Parathyroid adenoma (tissue), 2 donors: ENCODE measurements around the gene DNM3.

Experiments used
- H2AFZ ChIP-seq: fragments of 300-600 bp; sonication (generic); one replicate; pipeline ENCODE4 v1.7.0; 2017; ENCODE audit warnings: antibody characterized with exemption, mild to moderate bottlenecking
- H3K27ac ChIP-seq: fragments of 300-600 bp; sonication (generic); one replicate; pipeline ENCODE4 v1.7.0; 2017
- H3K27me3 ChIP-seq: fragments of 300-600 bp; sonication (generic); one replicate; pipeline ENCODE4 v1.7.0; 2017; ENCODE audit warnings: low read length; ENCODE audit not compliant: control insufficient read depth, insufficient read depth
- H3K36me3 ChIP-seq: fragments of 300-600 bp; sonication (generic); one replicate; pipeline ENCODE4 v1.7.0; 2017; ENCODE audit warnings: low read length; ENCODE audit not compliant: control insufficient read depth, insufficient read depth
- H3K4me1 ChIP-seq: fragments of 300-600 bp; sonication (generic); one replicate; pipeline ENCODE4 v1.7.0; 2017; ENCODE audit warnings: control low read depth
- H3K4me2 ChIP-seq: fragments of 300-600 bp; sonication (generic); one replicate; pipeline ENCODE4 v1.7.0; 2017; ENCODE audit warnings: low read length
- H3K4me3 ChIP-seq: fragments of 300-600 bp; sonication (generic); one replicate; pipeline ENCODE4 v1.7.0; 2017; ENCODE audit warnings: low read depth, low read length
- H3K79me2 ChIP-seq: fragments of 300-600 bp; sonication (generic); one replicate; pipeline ENCODE4 v1.7.0; 2017; ENCODE audit warnings: control low read depth
- H3K9ac ChIP-seq: fragments of 300-600 bp; sonication (generic); one replicate; pipeline ENCODE4 v1.7.0; 2017; ENCODE audit warnings: mild to moderate bottlenecking
- H3K9me3 ChIP-seq: fragments of 300-600 bp; sonication (generic); one replicate; pipeline ENCODE4 v1.7.0; 2017; ENCODE audit warnings: low read length; ENCODE audit not compliant: control insufficient read depth
- CTCF ChIP-seq: fragments of 300-600 bp; sonication (generic); IDR thresholded peaks from one replicate; pipeline ENCODE4 v1.7.0; 2017; ENCODE audit warnings: antibody characterized with exemption, mild to moderate bottlenecking
- donor health status: primary hyperparathyroidism.

The DNM3 gene

DNA sequence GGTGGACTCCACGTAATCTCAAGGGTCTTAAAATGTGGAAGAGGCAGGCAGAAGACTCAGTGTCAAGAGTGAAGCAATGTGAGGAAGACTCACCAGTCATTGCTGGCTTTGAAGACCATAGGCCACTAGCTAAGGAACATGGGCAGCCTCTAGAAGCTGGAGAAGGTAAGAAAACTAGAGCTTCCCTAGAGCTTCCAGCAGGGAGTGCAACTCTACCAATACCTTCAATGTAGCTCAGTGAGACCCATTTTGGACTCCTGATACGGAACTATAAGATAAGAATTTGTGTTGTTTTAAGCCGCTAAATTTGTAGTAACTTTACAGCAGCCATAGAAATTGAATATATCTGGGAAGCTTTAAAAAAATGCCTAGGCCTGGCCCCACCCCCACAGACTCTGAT is 41.0 kb upstream of the DNM3 start:
- Histone ChIP-seq H3K27ac (no peak overlapping the region), H3K4me1 (peaks cover 3% of the 10 kb centered on the region), H3K27me3 (no peaks in the 10 kb centered on the region), H3K9me3 (no peaks in the 10 kb centered on the region), H3K4me3 (no peak overlapping the region), H3K36me3 (no peaks in the 10 kb centered on the region), H2AFZ (no peak overlapping the region), H3K79me2 (no peaks in the 10 kb centered on the region), H3K9ac (no peak overlapping the region), H3K4me2 (no peak overlapping the region)
- no peak for TF ChIP-seq CTCF

- Histone ChIP-seq H3K9ac (no peak overlapping the region), H3K4me2 (no peak overlapping the region), H3K9me3 (no peaks in the 10 kb centered on the region), H2AFZ (no peak overlapping the region), H3K4me3 (no peak overlapping the region), H3K27me3 (no peaks in the 10 kb centered on the region), H3K79me2 (no peaks in the 10 kb centered on the region), H3K36me3 (no peaks in the 10 kb centered on the region), H3K4me1 (peaks cover 6% of the 10 kb centered on the region), H3K27ac (no peak overlapping the region)
- no peak for TF ChIP-seq CTCF
These were observed 40.4 kb upstream of the DNM3 start for GRCh38 chr1:171800851-171801250.

- H3K27me3 ChIP-seq = no peaks in the 10 kb centered on the region
- no peak overlapping the region for H3K4me3 ChIP-seq
- no peaks in the 10 kb centered on the region for H3K9me3 ChIP-seq
- H2AFZ ChIP-seq = no peak overlapping the region
- H3K27ac ChIP-seq = no peak overlapping the region
- H3K9ac ChIP-seq = no peak overlapping the region
- TF ChIP-seq CTCF = peak; percentile 52
- H3K36me3 ChIP-seq = no peaks in the 10 kb centered on the region
- H3K79me2 ChIP-seq = no peaks in the 10 kb centered on the region
- peaks cover 6% of the 10 kb centered on the region for H3K4me1 ChIP-seq
- H3K4me2 ChIP-seq = no peak overlapping the region
These were observed 39.8 kb upstream of the DNM3 start for GRCh38 chr1:171801487-171801891.

DNA sequence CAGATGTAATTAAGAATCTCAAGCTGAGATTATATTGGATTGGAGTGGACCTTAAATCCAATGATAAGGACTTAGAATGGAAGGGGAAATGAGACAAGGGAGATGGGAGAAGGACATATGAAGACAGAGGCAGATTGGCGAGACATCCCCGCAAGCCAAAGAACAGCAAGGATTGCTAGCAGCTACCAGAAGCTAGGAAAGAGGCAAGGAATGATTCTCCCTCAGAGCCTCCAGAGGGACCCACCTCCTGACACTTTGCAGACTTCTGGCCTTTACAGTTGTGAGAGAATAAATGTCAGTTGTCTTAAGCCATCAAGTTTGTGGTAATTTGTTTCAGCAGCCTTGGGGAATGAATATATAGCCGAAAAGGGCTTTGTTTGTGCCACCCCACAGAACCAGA is 39.1 kb upstream of the DNM3 start:
- H3K9me3 ChIP-seq = no peaks in the 10 kb centered on the region
- peaks cover 6% of the 10 kb centered on the region for H3K4me1 ChIP-seq
- no peak overlapping the region for H3K9ac ChIP-seq
- no peak overlapping the region for H3K27ac ChIP-seq
- H3K27me3 ChIP-seq = no peaks in the 10 kb centered on the region
- H2AFZ ChIP-seq = no peak overlapping the region
- no peak overlapping the region for H3K4me3 ChIP-seq
- TF ChIP-seq CTCF = no peak
- no peaks in the 10 kb centered on the region for H3K79me2 ChIP-seq
- no peaks in the 10 kb centered on the region for H3K36me3 ChIP-seq
- H3K4me2 ChIP-seq = no peak overlapping the region

- Histone ChIP-seq H3K36me3 (no peaks in the 10 kb centered on the region), H3K27me3 (no peaks in the 10 kb centered on the region), H3K4me3 (no peak overlapping the region), H3K9me3 (no peaks in the 10 kb centered on the region), H3K27ac (no peak overlapping the region), H3K79me2 (no peaks in the 10 kb centered on the region), H3K4me1 (peaks cover 6% of the 10 kb centered on the region), H3K4me2 (no peak overlapping the region), H3K9ac (no peak overlapping the region), H2AFZ (no peak overlapping the region)
- TF ChIP-seq CTCF = no peak
These were observed 38.3 kb upstream of the DNM3 start for GRCh38 chr1:171803045-171803444.
